ENCODE measurements around the gene PAN3.

Gene PAN3

GRCh38 chr13:28100150-28101121 lies 37.9 kb upstream of the PAN3 start, which contains the start of gene FLT3:
FLT3 (minus strand) TSS chr13:28100576; CDS start chr13:28100510, 66 bp downstream.
- ChIA-PET CTCF (no interaction called here), POLR2A (interaction anchor here (0.6 kb wide), 2 partner anchors 555 to 1604 kb away, joined by 3 to 6 read pairs; no protein-coding TSS in a partner anchor)
- H3K27ac ChIP-seq (ENCODE audit: extremely low read depth, low read depth, low read length), result peak within 1 kb of the TSS; percentile 57; the same call in 1 of the 2 replicates
- no peaks in the 10 kb centered on the region for H3K36me3 ChIP-seq (ENCODE audit: control insufficient read depth in 2 of 2, insufficient read depth in 1 of 2, low read length in 2 of 2)
- H3K4me1 ChIP-seq (ENCODE audit: control insufficient read depth, insufficient read depth, low read length), result no peaks in the 10 kb centered on the region
- peak within 1 kb of the TSS; percentile 31 for H3K4me3 ChIP-seq (ENCODE audit: low read depth, low read length)
- no peaks in the 10 kb centered on the region for H3K9me3 ChIP-seq (ENCODE audit: control insufficient read depth, insufficient read depth, low read depth, low read length)
- TF ChIP-seq ZNF830 (tag by site-specific recombination; IDR thresholded peaks at IDR 0.05; ENCODE audit: low read depth) (no peak), ATF2 (tag by site-specific recombination; IDR thresholded peaks at IDR 0.05; ENCODE audit: low read depth) (no peak), ZIC2 (tag by site-specific recombination; IDR thresholded peaks at IDR 0.05) (peak; percentile 49), ZNF362 (tag by site-specific recombination; IDR thresholded peaks at IDR 0.05) (no peak), ZSCAN4 (tag by site-specific recombination; IDR thresholded peaks at IDR 0.05) (no peak), EGR2 (tag by site-specific recombination; IDR thresholded peaks at IDR 0.05; ENCODE audit: low read depth) (no peak), BCL11A (tag by site-specific recombination; IDR thresholded peaks at IDR 0.05; ENCODE audit: low read depth) (no peak), ZNF600 (tag by site-specific recombination; IDR thresholded peaks at IDR 0.05) (0 out of 2 replicates have a peak, but pooled peaks have one; percentile 24), ZNF391 (tag by site-specific recombination; IDR thresholded peaks at IDR 0.05; ENCODE audit: borderline replicate concordance, low read depth) (no peak), ZNF658 (tag by site-specific recombination; IDR thresholded peaks at IDR 0.05) (no peak), ZNF776 (tag by site-specific recombination; IDR thresholded peaks at IDR 0.05; ENCODE audit: borderline replicate concordance) (no peak), ZNF677 (tag by site-specific recombination; IDR thresholded peaks at IDR 0.05) (no peak), ZNF426 (tag by site-specific recombination; IDR thresholded peaks at IDR 0.05) (no peak), PBX3 (CRISPR knock-in tag; IDR thresholded peaks at IDR 0.05) (no peak), ZNF184 (tag by site-specific recombination; IDR thresholded peaks at IDR 0.05) (no peak), ZNF148 (tag by site-specific recombination; IDR thresholded peaks at IDR 0.05; ENCODE audit: borderline replicate concordance) (no peak), ZBTB11 (tag by site-specific recombination; conservative IDR thresholded peaks at IDR 0.05; ENCODE audit: low read depth) (no peak), ELK4 (IDR thresholded peaks at IDR 0.05; ENCODE audit: borderline replicate concordance, low read depth, low read length) (no peak), MYNN (tag by site-specific recombination; IDR thresholded peaks at IDR 0.05; ENCODE audit: borderline replicate concordance) (no peak), OSR2 (tag by site-specific recombination; IDR thresholded peaks at IDR 0.05) (no peak)

All from HEK293 (cell line).